ENCODE measurements around the gene QKI.
"Not testable (repeated sequence)": the region's sequence is repeated elsewhere in the genome, so short reads cannot be mapped to it uniquely, and the experiment has no call there.

The QKI gene

GRCh38 chr6:163586888-163587287 lies 172.4 kb downstream of the QKI start:
- TF ChIP-seq CTCF (IDR thresholded peaks at IDR 0.05): no peak
- no peak for DNase-seq
- no peaks in the 10 kb centered on the region for H3K27me3 ChIP-seq
- no peaks in the 10 kb centered on the region for H3K9me3 ChIP-seq
- no peak overlapping the region for H3K4me3 ChIP-seq
- peaks cover 0 to 15% (median 4%) of the 10 kb centered on the region in 4 donors for H3K4me1 ChIP-seq
- no peaks in the 10 kb centered on the region for H3K36me3 ChIP-seq
- no peak overlapping the region for H3K27ac ChIP-seq
- intact Hi-C loops (cut with DNase I; ENCODE audit: low total_unique reads): no loop called here

GRCh38 chr6:163588220-163588919 lies 173.9 kb downstream of the QKI start:
- intact Hi-C loops (cut with DNase I; ENCODE audit: low total_unique reads): no loop called here
- DNase-seq: no peak
- Histone ChIP-seq H3K36me3 (no peaks in the 10 kb centered on the region), H3K27me3 (no peaks in the 10 kb centered on the region), H3K4me3 (no peak overlapping the region), H3K4me1 (peaks cover 0 to 15% (median 4%) of the 10 kb centered on the region in 4 donors), H3K27ac (no peak overlapping the region), H3K9me3 (peaks cover 0 to 10% (median 3%) of the 10 kb centered on the region in 3 donors)
- TF ChIP-seq CTCF (IDR thresholded peaks at IDR 0.05): no peak

GRCh38 chr6:163589387-163589786 lies 174.9 kb downstream of the QKI start:
- Histone ChIP-seq H3K9me3 (peaks cover 0 to 12% (median 3%) of the 10 kb centered on the region in 3 donors), H3K4me3 (no peak overlapping the region), H3K27ac (no peak overlapping the region), H3K4me1 (peaks cover 0 to 15% (median 4%) of the 10 kb centered on the region in 4 donors), H3K27me3 (no peaks in the 10 kb centered on the region), H3K36me3 (no peaks in the 10 kb centered on the region)
- intact Hi-C loops (cut with DNase I; ENCODE audit: low total_unique reads): no loop called here
- TF ChIP-seq CTCF (IDR thresholded peaks at IDR 0.05): no peak
- no peak for DNase-seq

GRCh38 chr6:163590132-163590531 lies 175.6 kb downstream of the QKI start:
- peaks cover 0 to 12% (median 3%) of the 10 kb centered on the region in 3 donors for H3K9me3 ChIP-seq
- H3K4me3 ChIP-seq; H3K27me3 ChIP-seq; H3K36me3 ChIP-seq; DNase-seq; H3K27ac ChIP-seq; intact Hi-C loops (cut with DNase I; ENCODE audit: low total_unique reads): not testable (repeated sequence)
- H3K4me1 ChIP-seq: peaks cover 0 to 15% (median 4%) of the 10 kb centered on the region in 4 donors

GRCh38 chr6:163592872-163593271 lies 178.4 kb downstream of the QKI start:
- no peak for DNase-seq
- intact Hi-C loops (cut with DNase I; ENCODE audit: low total_unique reads): no loop called here
- H3K4me3 ChIP-seq: no peak overlapping the region
- H3K27ac ChIP-seq: no peak overlapping the region
- TF ChIP-seq CTCF (IDR thresholded peaks at IDR 0.05): no peak
- H3K9me3 ChIP-seq: peaks cover 0 to 12% (median 3%) of the 10 kb centered on the region in 3 donors
- no peaks in the 10 kb centered on the region for H3K27me3 ChIP-seq
- H3K4me1 ChIP-seq: no peaks in the 10 kb centered on the region
- no peaks in the 10 kb centered on the region for H3K36me3 ChIP-seq

GRCh38 chr6:163596174-163596573 lies 181.7 kb downstream of the QKI start:
- no peak for DNase-seq
- Histone ChIP-seq H3K9me3 (peaks cover 0 to 12% (median 3%) of the 10 kb centered on the region in 3 donors), H3K27me3 (no peaks in the 10 kb centered on the region), H3K36me3 (no peaks in the 10 kb centered on the region), H3K4me1 (no peaks in the 10 kb centered on the region), H3K27ac (no peak overlapping the region), H3K4me3 (no peak overlapping the region)
- intact Hi-C loops (cut with DNase I; ENCODE audit: low total_unique reads): no loop called here
- no peak for TF ChIP-seq CTCF (IDR thresholded peaks at IDR 0.05)

Data from tibial artery (tissue), 4 donors.